HG02798 (cell line): ENCODE measurements around the gene DGKZ.
"Not testable (repeated sequence)": the region's sequence is repeated elsewhere in the genome, so short reads cannot be mapped to it uniquely, and the experiment has no call there.

Experiments
- ATAC-seq: cut with Tn5 transposase; IDR thresholded peaks from one replicate; pipeline ENCODE4 v1.9.1; 2021; ENCODE audit warnings: mild to moderate bottlenecking; ENCODE audit not compliant: unreplicated experiment, poor library complexity

DGKZ gene

GRCh38 chr11:46364791-46365190 lies 17.5 kb downstream of the DGKZ start:
- no peak for ATAC-seq

DNA sequence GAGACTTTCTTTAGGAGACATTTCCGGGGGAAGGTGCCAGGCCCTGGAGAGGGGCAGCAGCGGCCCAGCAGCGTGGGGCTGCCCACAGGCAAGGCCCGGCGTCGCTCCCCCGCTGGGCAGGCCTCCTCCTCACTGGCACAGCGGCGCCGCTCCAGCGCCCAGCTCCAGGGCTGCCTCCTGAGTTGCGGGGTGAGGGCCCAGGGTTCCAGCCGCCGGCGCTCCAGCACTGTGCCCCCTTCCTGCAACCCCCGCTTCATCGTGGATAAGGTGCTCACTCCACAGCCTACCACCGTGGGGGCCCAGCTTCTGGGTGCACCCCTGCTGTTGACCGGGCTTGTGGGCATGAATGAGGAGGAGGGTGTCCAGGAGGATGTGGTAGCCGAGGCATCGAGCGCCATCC lies 19.0 kb downstream of the DGKZ start:
- no peak for ATAC-seq

- ATAC-seq, result no peak
These were observed 19.4 kb downstream of the DGKZ start for GRCh38 chr11:46366661-46367161.

DNA sequence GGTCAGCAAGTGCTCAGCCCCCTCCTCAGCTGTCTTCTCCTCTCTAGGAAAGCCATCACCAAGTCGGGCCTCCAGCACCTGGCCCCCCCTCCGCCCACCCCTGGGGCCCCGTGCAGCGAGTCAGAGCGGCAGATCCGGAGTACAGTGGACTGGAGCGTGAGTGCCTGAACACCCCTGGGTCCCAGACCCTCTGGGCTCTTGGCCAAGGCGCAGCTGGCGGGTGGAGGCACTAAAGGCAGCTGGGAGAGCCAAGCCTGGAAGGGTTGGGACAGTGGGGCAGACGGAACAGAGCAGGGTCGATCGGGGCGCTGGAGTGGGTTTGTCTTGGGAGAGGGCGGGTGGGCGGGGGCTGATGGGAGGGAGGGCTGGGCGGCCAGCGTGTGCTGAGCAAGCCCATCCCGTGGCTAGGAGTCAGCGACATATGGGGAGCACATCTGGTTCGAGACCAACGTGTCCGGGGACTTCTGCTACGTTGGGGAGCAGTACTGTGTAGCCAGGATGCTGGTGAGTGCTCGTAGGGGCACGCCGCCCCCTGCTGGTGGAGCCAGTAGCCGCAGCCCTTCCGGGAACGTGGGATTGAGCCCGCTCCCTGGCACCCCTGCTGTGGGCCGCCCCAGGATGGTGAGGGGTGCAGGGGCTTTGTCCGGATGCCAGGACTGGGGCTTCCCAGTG lies 20.1 kb downstream of the DGKZ start:
- ATAC-seq, result peak; percentile 65

GRCh38 chr11:46367916-46368267 lies 20.6 kb downstream of the DGKZ start:
- no peak for ATAC-seq

GRCh38 chr11:46369458-46370152 lies 22.3 kb downstream of the DGKZ start:
- peak; percentile 46 for ATAC-seq

DNA sequence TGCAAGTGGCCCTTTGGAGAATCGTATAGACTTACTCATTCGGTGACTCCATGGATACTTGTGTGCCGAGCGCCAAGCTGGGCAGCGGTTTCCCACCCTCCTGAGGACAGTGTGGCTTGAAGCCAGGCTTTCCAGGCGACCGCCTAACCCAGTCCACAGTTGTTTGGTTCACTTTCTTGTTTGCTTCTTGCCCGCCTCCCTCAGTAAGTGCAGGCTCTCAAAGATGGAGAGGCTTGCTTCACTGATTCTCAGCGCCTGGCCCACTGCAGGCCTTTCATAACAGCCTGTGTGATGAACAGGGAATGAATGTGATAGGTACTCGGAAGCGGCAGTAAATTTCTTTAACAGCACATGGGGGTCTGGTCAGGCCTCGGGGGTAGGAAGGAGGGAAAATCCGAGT lies 23.0 kb downstream of the DGKZ start:
- ATAC-seq, result no peak

DNA sequence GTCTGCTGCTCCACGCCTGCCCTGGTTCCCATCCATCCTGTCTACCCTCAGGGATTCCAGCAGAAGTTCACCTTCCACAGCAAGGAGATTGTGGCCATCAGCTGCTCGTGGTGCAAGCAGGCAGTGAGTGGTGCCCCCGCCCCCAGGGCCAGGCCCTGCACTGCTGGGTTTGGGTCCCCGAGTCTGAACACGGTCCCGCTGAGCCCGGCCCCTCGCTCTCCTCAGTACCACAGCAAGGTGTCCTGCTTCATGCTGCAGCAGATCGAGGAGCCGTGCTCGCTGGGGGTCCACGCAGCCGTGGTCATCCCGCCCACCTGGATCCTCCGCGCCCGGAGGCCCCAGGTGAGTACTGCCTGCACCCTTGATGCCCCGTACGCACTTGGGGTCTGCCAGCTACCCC lies 24.0 kb downstream of the DGKZ start:
- ATAC-seq, result not testable (repeated sequence)

GRCh38 chr11:46372086-46372485 lies 24.8 kb downstream of the DGKZ start:
- no peak for ATAC-seq

DNA sequence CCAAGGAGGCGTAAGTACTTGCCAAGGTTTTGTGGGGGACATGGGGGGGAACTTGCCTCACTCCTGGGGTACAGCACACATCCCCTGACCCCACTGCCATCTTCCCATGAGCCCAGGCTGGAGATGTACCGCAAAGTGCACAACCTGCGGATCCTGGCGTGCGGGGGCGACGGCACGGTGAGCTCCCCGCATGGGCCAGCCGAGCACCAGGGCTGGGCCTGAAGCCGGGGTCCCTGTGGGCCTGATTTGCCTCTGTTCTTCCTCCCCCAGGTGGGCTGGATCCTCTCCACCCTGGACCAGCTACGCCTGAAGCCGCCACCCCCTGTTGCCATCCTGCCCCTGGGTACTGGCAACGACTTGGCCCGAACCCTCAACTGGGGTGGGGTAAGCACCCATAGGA lies 25.2 kb downstream of the DGKZ start:
- ATAC-seq, result not testable (repeated sequence)

- no peak for ATAC-seq
These were observed 26.8 kb downstream of the DGKZ start for GRCh38 chr11:46373787-46374740.

- no peak for ATAC-seq
These were observed 27.6 kb downstream of the DGKZ start for GRCh38 chr11:46374815-46375214.

DNA sequence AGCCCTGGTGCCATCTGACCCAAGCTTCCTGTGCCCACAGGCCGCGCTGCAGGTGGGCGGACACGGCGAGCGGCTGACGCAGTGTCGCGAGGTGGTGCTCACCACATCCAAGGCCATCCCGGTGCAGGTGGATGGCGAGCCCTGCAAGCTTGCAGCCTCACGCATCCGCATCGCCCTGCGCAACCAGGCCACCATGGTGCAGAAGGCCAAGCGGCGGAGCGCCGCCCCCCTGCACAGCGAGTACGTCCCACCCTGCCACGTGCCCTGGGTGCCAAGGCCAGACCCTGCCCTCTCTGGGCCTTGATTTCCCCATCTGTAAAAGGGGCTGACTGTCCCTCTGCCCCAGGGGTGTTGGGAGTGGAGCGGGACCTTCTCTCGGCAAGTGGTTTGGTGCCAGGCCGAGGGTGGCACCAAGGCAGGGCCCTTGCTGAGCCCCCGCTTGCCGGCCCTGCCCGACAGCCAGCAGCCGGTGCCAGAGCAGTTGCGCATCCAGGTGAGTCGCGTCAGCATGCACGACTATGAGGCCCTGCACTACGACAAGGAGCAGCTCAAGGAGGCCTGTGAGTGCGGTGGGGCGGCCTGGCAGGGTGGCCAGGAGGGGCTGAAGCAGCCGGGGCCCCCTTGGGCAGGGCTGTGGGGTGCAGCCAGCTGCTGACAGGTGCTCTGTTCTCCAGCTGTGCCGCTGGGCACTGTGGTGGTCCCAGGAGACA lies 28.3 kb downstream of the DGKZ start:
- no peak for ATAC-seq

GRCh38 chr11:46376258-46377050 lies 29.2 kb downstream of the DGKZ start:
- ATAC-seq, result no peak

DNA sequence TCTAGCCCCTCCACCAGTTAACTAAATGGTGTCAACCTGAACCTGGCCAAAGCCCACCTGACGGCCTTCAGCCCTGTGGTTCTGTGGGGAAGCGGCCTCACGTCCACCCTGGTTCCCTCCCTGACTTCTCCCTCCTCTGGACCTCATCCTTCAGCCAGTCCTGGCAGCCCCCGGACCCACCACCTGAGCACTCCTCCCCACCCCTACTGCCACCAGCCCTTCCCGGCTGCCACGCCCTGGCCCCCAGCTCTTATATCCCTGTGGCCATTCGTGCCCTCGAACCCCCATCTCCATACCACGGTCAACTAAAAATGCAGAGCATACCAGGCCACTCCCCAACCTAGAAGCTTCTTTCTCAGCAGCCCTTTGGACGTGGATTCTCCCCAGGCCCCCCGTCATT lies 30.0 kb downstream of the DGKZ start:
- ATAC-seq, result no peak

- no peak for ATAC-seq
These were observed 30.6 kb downstream of the DGKZ start for GRCh38 chr11:46377831-46378230.

- no peak for ATAC-seq
These were observed 31.0 kb downstream of the DGKZ start for GRCh38 chr11:46378296-46378695.

DNA sequence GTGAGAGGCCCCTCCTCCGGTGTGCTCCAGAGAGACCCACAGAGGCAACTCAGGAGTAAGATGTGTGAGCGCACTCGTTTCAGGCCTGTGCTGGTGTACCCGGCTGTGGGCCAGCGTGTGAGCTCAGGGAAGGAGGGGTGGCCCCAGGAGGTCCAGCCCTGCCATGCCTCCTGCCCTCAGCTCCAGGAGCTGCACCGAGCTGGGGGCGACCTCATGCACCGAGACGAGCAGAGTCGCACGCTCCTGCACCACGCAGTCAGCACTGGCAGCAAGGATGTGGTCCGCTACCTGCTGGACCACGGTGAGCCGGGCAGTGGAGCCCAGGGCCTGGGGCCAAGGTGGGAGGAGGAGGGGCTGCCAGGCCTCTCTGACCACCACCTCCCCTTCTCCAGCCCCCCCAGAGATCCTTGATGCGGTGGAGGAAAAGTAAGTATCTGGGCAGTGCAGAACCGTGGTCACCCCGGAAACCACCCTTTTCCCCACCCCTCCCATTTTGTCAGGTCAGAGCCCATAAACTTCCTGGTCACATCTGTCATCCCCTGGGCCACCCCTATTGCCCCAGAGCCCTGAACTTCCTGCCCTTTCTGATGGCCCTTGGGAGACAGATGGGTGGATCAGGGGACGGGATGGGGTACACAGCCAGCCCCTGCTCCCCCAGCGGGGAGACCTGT lies 31.7 kb downstream of the DGKZ start:
- no peak for ATAC-seq
